H1 (cell line): Measurements from ENCODE around the gene CMSS1. TPM values are rescaled to one million over a fixed set of nuclear protein-coding genes. Genes with fewer than 3 reads are reported as not detected.

Source experiments
- ASH2L ChIP-seq: fragments of 200-600, 300-600 bp; sonication (generic); IDR thresholded peaks from one replicate; pipeline ENCODE4 v1.7.1; 2017; ENCODE audit warnings: low read length
- CBX5 ChIP-seq: fragments of 300-800, 300-1000 bp; sonication (generic); IDR thresholded peaks from 2 replicates; pipeline ENCODE4 v1.7.1; 2016; ENCODE audit warnings: antibody characterized with exemption, low read length, low read depth
- polyA plus RNA-seq, 7 experiments: library from polyadenylated mRNA; depleted of rRNA in 3 of 7; stranded (reverse) in 5 of 7; unstranded in 2 of 7; fragments of >200 nt in 5 of 7; fragments of 200-250 nt in 2 of 7; gene quantifications; 1 replicate in 5 of 7; 2 replicates in 1 of 7; 4 replicates in 1 of 7; pipeline versions ENCODE4 v1.2.1 to v1.2.3, GENCODE V29; 2011 to 2013; ENCODE audit warnings: missing spikeins in 2 of 7, mixed read lengths in 2 of 7
- total RNA-seq: library from RNA; stranded (reverse); fragmentation: NEBNext Ultra II Directional; extraction: Animal tissue kit (Norgen Biotek cat#: 25700); gene quantifications from 2 replicates; pipeline ENCODE4 v1.2.1, GENCODE V29; 2021

Gene CMSS1
- total and polyA plus RNA-seq, 2 of the 8 experiments (the other 6 are each of a cell fraction or from before 2014, with no cell fraction given), result 15.2 to 75.1 TPM

- TF ChIP-seq ASH2L (no peak), CBX5 (no peak)
These were observed 60.3 kb downstream of the CMSS1 start (continued) for GRCh38 chr3:99878005-99878404.
